Activated CD8-positive, alpha-beta memory T cell treated with anti-CD3 and anti-CD28 coated beads for 24 hours (primary cell): ENCODE data around the gene PXMP2.

Source experiments
- DNase-seq: peaks from one replicate; pipeline ENCODE4 v3.0.0-alpha.2; 2020

PXMP2 gene

DNA sequence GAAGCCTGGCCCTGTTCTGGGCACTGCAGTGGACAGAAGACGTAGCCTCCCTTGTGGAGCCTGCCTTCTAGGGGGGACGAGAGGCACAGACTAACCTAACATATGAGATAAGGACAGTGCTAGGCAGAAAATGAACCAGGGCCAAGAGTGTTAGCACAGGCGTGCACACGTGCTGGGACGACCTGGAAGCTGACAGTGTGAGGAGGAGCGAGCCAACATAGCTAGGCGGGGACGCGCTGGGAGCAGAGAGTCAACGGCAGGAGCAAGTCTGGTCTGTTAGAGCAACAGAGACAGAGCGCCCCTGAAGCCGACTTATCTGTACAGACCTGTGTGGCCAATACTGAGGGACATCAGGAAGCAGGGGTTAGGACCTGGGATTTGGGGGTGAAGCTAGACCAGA is 8.0 kb downstream of the PXMP2 start:
- no peak for DNase-seq

DNA sequence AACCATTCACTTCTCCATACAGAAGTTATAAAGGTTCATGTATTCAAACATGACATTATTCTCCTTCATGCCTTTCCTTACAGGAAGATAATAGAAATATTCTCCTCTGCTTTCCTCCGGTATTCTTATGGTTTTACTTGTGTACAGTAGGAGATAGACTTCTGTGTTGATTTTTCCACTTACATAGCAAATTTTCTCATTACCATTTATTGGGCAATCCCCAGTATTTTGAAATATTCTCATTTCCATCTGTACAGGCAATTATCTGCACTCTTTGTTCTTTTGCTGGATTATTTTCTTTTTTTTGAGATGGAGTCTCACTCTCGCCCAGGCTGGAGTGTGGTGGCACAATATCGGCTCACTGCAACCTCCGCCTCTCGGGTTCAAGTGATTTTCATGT is 11.0 kb downstream of the PXMP2 start:
- no peak for DNase-seq

DNA sequence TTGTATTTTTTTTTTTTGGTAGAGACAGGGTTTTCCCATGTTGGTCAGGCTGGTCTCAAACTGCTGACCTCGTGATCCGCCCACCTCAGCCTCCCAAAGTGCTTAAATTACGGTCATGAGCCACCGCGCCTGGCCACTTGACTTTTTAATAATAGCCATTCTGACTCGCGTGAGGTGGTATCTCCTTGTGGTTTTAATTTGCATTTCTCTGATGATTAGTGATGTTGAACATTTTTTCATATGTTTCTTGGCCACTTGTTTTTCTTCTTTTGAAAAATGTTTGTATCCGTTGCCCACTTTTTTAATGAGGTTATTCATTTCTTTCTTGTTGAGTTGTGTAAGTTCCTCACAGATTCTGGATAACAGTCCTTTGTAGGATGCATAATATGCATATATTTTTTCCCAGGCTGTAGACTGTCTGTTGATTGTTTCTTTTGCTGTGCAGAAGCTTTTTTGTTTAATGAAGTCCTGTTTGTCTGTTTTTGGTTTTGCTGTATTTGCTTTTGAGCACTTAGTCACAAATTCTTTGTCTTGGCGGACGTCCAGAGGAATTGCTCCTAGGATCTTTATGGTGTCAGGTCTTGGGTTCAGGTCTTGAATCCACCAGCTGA is 12.9 kb downstream of the PXMP2 start:
- no peak for DNase-seq

DNA sequence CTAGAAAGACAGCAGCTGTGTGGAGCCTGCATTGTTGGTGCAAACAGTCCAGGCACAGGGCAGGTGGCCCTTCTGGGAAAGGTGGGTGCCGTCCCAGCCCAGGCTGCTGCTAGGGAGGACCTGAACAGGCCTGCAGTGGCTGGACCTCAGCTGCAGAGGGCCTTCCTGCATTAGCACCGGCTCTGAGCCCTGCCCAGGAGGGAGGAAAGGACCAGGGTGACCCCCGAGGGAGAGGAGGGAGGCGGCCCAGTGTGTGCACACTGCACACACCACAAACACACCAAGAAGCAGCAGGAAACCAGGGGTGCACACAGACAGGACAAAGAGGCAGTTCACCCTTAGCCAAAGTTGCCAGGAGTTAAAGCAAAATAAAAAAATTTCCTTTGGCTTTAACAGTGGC is 15.3 kb downstream of the PXMP2 start:
- no peak for DNase-seq

DNA sequence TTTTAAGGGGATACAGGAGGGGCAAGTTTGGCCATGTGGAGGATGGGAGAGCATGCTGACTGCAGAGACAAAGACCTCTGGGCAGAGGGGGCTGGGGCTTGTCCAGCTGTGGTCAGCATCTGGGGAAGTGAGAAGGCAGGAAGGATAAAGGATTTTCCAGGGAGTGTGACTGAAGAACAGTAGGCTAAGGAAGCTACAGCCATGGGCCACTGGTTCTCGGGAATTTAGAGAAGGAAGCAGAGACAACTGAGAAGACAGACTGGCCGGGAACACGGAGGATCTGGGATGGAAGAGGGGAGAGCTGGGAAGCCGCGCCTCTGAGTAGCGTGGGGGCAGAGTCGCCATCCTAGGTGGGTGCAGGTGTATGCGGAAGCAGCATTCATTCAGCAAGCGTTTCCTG is 16.3 kb downstream of the PXMP2 start:
- no peak for DNase-seq

DNA sequence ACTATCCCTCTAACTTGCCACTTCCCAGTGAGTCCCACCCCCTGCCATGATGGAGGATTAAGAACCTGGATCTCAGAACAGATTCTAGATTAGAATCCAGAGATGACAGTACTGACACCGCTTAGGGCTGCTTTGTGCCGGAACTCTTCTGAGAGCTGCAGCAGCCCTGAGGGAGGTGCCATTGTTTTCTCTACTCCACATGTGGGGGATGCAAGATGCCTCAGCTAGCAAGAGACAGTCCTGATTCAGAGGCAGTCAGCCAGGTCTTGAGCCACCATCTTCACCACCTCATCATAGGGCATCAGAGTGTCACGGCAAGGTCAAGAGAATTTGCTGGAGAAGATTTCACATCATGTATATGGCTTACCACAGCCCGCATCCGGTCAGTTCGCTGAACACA is 19.9 kb downstream of the PXMP2 start:
- no peak for DNase-seq

DNA sequence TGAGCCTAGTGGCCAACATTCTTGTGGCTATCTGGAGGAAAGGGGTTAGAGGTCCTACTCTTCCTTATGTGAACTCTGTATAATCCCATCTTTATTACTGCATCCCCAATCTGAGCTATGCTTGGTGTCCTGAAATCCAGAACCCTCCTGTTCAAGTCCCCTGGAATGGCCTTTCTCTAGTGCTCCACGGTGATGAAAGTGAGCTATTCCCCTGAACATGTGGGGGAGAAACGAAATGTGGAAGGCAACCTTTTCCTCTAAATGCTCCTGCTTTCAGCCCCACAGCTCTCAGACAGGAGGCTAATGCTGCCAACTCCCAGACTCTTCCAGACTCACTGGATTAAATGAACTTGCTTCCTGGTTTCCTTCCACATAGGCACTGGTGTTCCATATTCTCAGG is 20.8 kb downstream of the PXMP2 start:
- DNase-seq = no peak

DNA sequence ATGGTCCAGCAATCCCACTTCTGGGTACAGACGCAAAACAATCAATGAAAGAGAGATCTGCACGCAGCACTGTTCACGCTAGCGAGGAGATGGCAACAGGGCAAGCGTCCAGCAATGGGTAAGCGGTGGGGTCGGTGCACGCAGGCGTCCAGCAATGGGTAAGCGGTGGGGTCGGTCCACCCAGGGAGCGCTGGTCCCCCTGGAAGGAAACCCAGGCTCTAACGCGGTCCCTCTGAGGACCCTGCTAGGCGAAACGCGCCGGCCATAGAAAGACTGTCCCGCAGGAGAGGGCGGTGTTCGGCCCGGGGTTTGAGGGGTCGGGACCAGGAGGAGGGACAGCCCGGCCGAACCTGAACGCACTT is 22.6 kb downstream of the PXMP2 start:
- no peak for DNase-seq

DNA sequence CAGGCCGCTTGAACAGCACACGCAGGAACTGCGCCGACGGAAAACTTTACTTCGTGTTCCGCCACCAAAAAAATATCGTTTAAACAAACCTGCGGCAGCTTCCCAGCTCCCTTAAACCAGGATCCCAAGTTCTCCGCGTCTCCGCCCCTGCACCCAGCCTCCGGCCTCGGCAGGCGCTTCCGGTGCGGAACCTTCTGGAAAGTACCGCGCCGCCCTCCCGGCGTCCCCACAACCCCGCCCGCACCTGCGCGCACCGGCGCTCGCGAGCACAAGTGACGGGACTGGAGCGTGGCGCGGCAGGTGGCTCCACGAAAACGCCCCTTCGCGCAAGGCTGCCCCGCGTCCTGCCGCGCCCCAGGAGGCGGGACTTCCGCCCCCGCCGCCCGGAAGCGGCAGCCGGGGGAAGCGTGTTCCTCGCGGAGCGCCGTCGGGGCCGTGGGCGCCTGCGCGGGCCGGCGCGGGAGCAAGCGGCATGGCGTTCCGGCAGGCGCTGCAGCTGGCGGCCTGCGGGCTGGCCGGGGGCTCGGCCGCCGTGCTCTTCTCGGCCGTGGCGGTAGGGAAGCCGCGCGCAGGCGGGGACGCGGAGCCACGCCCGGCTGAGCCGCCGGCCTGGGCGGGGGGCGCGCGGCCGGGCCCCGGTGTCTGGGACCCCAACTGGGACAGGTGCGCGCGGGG is 23.2 kb downstream of the PXMP2 start, which contains the start of gene PGAM5:
Gene PGAM5, plus strand, starts transcription at position 438 of the 675 bp plus-strand sequence. Its CDS starts 35 bp downstream, at position 473.
- DNase-seq = peak; percentile 92

DNA sequence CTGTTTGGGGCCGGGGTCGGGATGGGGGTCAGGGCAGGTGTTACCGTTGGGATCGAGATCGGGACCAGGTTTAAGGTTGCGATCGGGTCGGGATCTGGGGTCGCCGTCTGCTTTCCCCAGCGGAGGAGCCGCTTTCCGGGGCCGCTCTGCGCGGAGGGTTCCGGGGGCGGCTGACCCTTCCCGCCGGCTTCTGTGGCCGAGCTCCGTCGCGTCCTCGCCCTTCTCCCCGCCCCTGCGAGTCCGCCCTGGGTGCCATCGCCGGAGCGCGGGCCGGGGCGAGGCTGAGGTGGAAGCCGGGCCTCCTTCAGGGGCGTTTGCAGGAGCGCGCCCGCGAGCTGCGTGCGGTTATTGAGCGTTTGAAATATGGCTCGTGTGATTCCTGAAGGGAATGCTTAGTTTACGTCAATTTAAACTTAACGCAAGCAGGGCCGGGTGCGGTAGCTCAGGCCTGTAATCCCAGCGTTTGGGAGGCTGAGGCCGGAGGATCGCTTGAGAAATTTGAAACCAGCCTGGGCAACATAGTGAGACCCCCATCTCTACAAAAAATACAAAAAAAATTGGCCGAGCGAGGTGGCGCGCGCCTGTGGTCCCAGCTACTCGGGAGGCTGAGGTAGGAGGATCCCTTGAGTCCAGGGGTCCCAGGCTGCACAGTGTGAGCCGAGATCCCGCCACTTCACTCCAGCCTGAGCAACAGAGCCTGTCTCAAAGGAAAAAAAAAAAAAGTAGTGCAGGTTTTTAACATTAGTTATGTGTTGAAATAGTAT is 23.9 kb downstream of the PXMP2 start:
- peak; percentile 76 for DNase-seq

DNA sequence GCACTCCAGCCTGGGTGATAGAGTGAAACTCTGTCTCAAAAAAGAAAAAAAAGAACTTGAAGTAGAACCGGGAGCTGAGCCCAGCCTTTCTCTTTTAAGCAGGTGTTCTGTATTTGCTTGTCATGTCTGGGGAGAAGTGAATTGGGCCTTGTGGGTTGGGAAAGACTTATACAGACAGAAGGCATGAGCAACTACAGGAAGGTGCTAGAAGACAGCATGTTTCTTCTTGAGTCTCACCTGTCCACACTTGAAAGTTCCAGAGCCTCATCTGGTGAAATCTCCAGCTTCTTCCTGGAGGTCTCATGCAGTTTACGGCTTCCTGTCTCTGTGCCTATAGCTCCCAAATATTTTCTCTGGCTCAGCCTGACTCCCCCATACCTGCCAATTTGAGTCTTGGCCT is 25.7 kb downstream of the PXMP2 start:
- DNase-seq = no peak

DNA sequence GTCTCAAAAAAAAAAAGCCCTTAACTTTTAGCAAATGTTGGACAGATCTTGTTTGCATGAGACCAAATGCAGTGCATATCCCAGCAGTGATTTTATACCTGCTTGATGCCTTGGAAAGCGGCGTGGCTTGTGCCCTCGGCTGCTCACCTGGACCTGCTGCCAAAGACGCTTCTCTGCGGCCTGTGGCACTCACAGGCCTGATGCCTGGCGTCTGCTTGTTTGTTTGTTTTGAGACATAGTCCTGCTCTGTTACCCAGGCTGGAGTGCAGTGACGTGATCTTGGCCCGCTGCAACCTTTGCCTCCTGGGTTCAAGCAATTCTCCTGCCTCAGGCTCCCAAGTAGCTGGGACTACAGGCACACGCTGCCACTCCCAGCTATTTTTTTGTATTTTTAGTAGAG is 28.5 kb downstream of the PXMP2 start:
- DNase-seq = no peak

DNA sequence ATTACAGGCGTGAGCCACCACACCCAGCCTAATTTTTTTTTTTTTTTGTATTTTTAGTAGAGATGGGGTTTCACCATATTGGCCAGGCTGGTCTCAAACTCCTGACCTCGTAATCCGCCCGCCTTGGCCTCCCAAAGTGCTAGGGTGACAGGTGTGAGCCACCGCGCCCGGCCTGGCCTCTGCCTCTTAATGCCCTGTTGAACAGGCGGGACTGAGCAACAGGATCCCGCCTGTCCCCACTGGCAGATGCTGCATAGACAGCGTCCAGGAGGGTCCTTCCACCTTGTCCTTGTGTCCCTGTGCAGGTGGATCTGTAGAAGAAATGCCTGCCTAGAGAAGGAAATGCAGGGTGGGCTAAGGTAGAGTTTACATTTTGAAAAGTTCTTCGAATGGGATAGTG is 29.0 kb downstream of the PXMP2 start:
- no peak for DNase-seq

DNA sequence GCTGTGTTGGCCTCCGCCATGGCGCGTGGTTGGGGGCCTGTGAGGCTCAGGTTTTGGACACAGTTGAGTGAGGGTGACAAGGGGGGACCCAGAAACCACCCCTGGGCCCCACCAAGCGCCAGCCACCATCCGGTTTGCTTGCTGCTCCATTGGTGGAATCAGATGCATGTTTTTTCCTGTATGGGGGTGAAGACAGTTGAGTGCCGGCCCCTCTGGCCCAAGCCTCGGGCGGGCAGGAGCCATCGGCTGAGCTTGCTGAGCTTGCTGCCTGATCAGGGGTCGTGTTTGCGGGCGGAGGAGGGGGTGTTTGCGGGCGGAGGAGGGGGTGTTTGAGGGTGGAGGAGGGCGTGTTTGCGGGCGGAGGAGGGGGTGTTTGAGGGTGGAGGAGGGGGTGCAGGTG is 29.6 kb downstream of the PXMP2 start:
- DNase-seq = no peak

DNA sequence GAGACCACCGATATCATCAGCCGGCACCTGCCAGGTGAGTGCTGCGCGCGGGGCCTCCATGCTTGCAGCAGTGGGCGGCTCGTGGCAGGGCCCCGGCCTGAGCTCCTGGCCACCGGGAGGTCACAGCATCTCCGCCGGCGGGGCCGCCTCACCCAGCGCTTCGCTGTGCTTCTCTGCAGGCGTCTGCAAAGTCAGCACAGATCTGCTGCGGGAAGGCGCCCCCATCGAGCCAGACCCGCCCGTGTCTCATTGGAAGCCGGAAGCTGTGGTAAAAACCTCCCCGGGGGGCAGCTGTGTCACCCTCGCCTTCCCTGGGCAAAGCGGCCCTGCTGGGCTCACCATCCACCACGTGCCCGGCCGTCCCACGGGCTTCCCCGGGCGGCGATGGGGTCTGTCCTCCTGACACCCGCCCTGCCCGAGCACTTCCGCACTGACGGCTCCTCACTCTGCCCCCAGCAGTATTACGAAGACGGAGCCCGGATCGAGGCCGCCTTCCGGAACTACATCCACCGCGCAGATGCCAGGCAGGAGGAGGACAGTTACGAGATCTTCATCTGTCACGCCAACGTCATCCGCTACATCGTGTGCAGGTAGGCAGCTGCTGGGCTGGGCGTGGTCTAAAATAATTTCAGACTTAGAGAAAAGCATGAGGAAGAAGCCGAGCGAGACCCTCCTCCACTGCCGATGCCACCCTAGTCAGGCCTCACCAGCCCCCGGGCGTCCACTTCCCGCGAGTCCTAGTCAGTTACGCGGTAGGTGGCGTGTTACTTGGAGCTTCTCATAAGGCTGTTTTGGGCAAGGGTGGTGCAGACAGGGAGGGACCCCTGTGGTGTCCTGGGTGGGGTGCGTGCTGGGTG is 30.4 kb downstream of the PXMP2 start:
- no peak for DNase-seq

DNA sequence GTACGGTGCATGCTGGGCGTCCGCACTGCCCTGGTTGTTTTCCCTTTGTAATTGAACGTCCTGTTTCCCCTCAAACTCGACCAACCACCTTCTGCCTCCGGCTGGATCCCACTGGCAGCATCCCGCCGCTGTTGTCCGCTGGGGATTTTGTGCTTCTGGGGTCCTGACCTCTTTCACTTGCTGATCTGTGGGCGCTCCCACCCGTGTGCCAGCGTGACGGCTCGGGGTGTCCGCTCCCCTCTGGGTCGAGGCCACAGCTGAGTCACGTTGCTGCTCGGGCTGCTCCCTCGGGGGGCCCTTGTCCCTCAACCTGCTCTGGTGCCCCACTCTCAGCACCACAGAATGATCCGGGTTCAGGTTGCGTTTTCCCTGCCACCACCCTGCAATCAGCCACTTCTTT is 31.3 kb downstream of the PXMP2 start:
- DNase-seq = no peak

DNA sequence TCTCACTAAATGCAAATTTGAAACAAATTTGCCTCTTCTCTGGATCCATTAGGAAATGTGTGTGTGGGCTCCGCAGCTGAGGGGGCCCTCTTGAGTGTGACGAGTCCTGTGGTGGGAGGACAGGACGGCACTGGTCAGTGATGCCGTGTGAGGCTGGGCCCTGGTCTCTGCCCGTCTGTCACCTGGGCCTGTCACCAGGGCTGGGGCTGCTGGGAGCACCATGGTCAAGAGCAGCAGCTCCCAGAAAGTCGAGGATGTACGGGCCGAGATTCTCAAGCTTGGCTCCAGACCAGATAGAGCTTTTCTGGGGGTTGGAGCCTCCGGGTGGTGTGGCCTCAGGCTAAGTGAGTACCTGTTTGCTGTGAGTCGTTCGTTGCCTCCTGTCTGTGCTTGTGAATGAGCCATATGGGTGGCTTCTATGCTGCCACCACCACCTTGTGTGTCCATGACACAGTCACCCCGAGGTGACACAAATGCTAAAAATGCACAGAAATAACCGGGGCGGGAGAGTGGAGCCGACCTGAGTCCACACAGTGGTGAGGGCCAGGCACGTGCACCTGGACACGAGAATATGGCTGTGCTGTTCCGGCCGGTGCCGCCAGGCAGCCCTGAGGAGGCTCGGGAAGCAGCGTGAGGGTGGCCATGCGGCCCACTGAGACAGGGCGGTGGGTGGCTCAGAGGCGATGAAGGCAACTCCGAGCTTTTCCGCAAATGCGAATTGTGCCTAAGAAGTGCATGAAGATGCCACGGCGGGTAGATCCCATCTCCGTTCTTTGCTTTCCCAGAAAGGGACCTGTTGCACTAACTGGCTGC is 32.0 kb downstream of the PXMP2 start:
- DNase-seq = no peak

DNA sequence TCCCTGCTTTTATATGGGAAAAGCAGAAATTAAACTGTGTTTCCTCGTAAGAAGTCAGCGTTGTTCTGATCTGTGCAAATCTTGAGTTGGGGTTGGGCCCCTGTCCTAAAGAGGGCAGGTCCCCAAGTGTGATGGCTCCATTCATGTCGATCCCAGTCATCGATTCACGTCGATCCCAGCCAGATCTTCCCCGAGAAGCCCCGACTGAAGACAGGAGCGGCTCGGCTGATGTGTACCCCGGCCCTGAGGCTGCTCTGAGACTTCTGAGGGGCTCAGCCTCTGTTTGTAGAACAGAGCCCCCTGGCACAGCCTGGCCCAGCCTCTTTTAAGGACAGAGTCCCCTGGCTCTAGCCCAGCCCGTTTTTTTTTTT is 32.6 kb downstream of the PXMP2 start:
- DNase-seq = no peak

DNA sequence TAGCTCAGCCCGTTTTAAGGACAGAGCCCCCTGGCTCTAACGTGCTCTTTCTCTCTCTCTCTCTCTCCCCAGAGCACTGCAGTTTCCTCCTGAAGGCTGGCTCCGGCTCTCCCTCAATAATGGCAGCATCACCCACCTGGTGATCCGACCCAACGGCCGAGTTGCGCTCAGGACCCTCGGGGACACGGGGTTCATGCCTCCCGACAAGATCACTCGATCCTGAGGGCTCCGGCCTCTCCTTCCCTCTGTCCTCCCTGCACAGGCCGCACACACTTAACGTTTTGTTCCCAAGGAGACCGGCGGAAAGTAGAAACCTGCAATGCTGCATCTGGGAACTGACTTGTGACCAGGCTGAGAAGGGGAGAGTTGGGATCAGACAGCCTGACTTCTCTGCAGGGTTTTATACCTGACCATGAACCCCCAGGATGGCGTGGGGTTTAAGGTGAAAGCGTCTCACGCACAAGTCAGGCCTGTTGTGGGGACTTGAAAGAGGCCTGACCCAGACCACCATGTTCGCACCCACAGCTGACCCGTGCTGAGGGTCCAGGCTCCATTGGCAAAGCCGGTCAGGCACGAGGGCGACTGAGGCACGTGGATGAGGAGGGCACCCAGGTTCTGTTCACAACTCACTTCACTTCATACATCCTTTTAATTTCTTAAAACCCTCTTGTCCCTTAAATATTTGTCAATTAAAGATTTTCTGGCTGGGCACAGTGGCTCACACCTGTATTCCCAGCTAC is 33.4 kb downstream of the PXMP2 start:
- DNase-seq = no peak

DNA sequence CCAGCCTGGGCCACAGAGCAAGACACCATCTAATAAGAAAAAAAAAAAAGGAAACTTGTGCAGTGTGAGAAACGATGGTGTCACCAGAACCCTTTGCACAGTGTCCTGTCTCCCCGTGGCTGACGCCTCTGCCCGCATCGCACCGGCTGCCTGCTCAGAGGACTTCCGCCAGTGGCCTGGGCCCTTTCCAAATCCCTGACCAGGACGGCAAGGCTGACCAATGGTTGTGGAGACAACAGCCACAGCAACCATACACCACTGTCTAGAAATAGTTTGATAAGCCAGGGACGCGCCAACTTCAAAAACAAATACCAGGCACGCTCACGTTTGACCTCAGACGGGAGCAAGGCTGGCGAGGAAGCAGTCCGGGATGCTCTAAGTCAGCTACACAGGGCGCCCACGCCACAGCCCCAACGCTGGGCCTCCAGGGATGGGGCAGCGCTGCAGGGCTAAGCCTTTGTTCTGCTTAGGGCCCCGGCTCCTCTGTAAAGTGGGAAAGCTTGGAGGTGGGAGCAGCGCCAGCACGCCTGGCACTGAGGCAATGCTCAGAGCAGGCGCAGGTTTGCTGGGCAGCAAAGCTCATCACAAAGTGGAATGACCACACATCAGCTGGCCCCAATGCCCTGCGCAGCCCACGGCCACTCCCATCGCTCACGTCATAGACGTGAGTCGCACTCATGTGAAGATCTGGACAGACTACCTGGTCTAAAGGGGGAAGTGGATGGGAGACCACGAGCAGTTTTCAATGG is 35.8 kb downstream of the PXMP2 start:
- no peak for DNase-seq

DNA sequence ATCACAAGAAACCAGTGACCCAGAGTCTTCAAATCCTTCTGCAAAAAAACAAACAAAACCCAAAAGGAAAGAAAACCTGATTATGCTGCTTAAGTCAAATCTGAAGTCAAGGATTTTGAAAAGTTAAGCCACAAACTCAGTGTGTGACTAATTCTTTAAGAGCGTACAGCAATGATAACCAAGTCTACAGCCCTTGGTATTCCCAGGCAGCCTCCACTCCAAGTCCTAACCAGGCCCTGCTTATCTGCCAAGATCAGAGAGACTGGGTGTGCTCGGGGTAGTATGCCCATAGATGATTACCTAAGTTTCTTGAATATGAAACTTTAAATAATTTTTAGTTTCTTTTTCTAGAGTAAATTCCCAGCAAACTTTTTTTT is 36.4 kb downstream of the PXMP2 start:
- DNase-seq = no peak
